ENCODE results near the gene INHA. TPM values are rescaled to one million over a fixed set of nuclear protein-coding genes. Genes with fewer than 3 reads are reported as not detected.

Gene INHA
- total RNA-seq, 1 experiment from 2014 or later: not detected

- peaks cover 33% of the 10 kb centered on the region for H3K79me2 ChIP-seq (ENCODE audit: insufficient read depth, low read length)
- TF ChIP-seq EZH2phosphoT487 (IDR thresholded peaks at IDR 0.05; ENCODE audit: borderline replicate concordance) (no peak), SRF (IDR thresholded peaks at IDR 0.05; ENCODE audit: low read depth) (no peak), REST (IDR thresholded peaks at IDR 0.05; ENCODE audit: low read depth) (no peak), JUND (IDR thresholded peaks at IDR 0.05) (no peak), EZH2 (IDR thresholded peaks at IDR 0.05) (no peak), RAD21 (IDR thresholded peaks at IDR 0.05; ENCODE audit: low read depth) (no peak), POLR2AphosphoS5 (IDR thresholded peaks at IDR 0.05; ENCODE audit: low read depth, low read length) (no peak), POLR2A (IDR thresholded peaks at IDR 0.05; ENCODE audit: borderline replicate concordance, extremely low read depth, insufficient read depth, insufficient read length) (no peak), ZBTB33 (IDR thresholded peaks at IDR 0.05; ENCODE audit: extremely low read depth, insufficient replicate concordance, low read length) (no peak), ELF1 (IDR thresholded peaks at IDR 0.05; ENCODE audit: borderline replicate concordance, low read depth) (no peak), YY1 (IDR thresholded peaks at IDR 0.05; ENCODE audit: extremely low read depth, insufficient replicate concordance, low read depth, low read length) (no peak), CBX3 (IDR thresholded peaks at IDR 0.05; ENCODE audit: low read depth) (no peak), ATF3 (IDR thresholded peaks at IDR 0.05) (no peak), SIN3A (IDR thresholded peaks at IDR 0.05; ENCODE audit: low read depth) (no peak), SP1 (IDR thresholded peaks at IDR 0.05; ENCODE audit: low read depth) (no peak), CEBPB (IDR thresholded peaks at IDR 0.05; ENCODE audit: low read depth) (no peak)
- intact Hi-C loops (cut with micrococcal nuclease): no loop called here
- H3K4me3 ChIP-seq (replicated peaks in 1 of 2; ENCODE audit: low read depth in 1 of 2, low read length in 2 of 2): no peak overlapping the region
- H3K9me2 ChIP-seq (ENCODE audit: insufficient read depth): no peaks in the 10 kb centered on the region
- no peak overlapping the region for H3K9ac ChIP-seq (ENCODE audit: low read length)
- peaks cover 2 to 18% of the 10 kb centered on the region in 2 experiments; a peak in 3 of 4 replicates for H3K36me3 ChIP-seq (ENCODE audit: control insufficient read depth in 1 of 2, insufficient read depth in 2 of 2, low read length in 2 of 2)
- ChIA-PET RAD21 (ENCODE audit: low non-redundant PET in 1 of 2, low total read pairs in 2 of 2, uncharacterized antibody in 2 of 2, unreplicated experiment in 2 of 2) (no interaction called here), CTCF (no interaction called here), POLR2A (interaction anchor here (0.5 to 0.6 kb wide), 2 partner anchors 23 to 103 kb away, joined by 3 to 7 read pairs; no protein-coding TSS in a partner anchor)
- no peaks in the 10 kb centered on the region for H3K27me3 ChIP-seq (ENCODE audit: insufficient read depth, low read length)
- no peak overlapping the region for H2AFZ ChIP-seq (ENCODE audit: low read depth, low read length, poor library complexity, severe bottlenecking)
- H3K9me3 ChIP-seq (ENCODE audit: control insufficient read depth in 1 of 2, insufficient read depth in 1 of 2, low read depth in 1 of 2, low read length in 2 of 2): no peaks in the 10 kb centered on the region
- no peak overlapping the region for H3K27ac ChIP-seq (ENCODE audit: low read depth, low read length)
- no peak overlapping the region for H3K4me2 ChIP-seq (ENCODE audit: low read length)
- DNase-seq (ENCODE audit: low read depth, low spot score) (no peak), ATAC-seq (no peak)
- peaks cover 6% of the 10 kb centered on the region; the same call in 1 of the 2 replicates for H4K20me1 ChIP-seq (ENCODE audit: insufficient read depth)
- no TSS peak for BruUV-seq (replicated peaks)
- H3K4me1 ChIP-seq (ENCODE audit: control insufficient read depth in 1 of 2, insufficient read depth in 2 of 2, low read length in 2 of 2): peaks cover 0 to 31% of the 10 kb centered on the region in 2 experiments; a peak in 2 of 4 replicates
Observed at GRCh38 chr2:219545295-219545942, 26.7 kb upstream of the INHA start.

Data from HCT116 (cell line).